Germinal center (tissue), 1 donor: Measurements from ENCODE around the gene DCAF8.
"Not testable (repeated sequence)": the region's sequence is repeated elsewhere in the genome, so short reads cannot be mapped to it uniquely, and the experiment has no call there.

Experiments
- DNase-seq: peaks from one replicate; pipeline ENCODE4 v3.0.0; 2012; ENCODE audit warnings: mixed read lengths, low spot score

Gene DCAF8

GRCh38 chr1:160261893-160262794 is at the start of gene DCAF8:
TSS of gene DCAF8 (minus strand) at chr1:160262549. CDS start at chr1:160244008, 18,541 bp downstream.
- peak; percentile 94 for DNase-seq

- no peak for DNase-seq
These were observed 47.2 kb upstream of the DCAF8 start for GRCh38 chr1:160309571-160309970.

GRCh38 chr1:160309185-160309557 is 46.8 kb upstream of the DCAF8 start:
- no peak for DNase-seq

- DNase-seq = no peak
These were observed 46.3 kb upstream of the DCAF8 start for GRCh38 chr1:160308451-160309184.

- DNase-seq = peak; percentile 46
These were observed 44.9 kb upstream of the DCAF8 start for GRCh38 chr1:160307118-160307791.

- no peak for DNase-seq
These were observed 37.8 kb upstream of the DCAF8 start for GRCh38 chr1:160300173-160300572.

GRCh38 chr1:160296036-160296435 is 33.7 kb upstream of the DCAF8 start:
- no peak for DNase-seq

- no peak for DNase-seq
These were observed 30.9 kb upstream of the DCAF8 start for GRCh38 chr1:160293020-160293968.

- peak; percentile 72 for DNase-seq
These were observed 29.2 kb upstream of the DCAF8 start for GRCh38 chr1:160291248-160292220.

GRCh38 chr1:160287769-160288168 is 25.4 kb upstream of the DCAF8 start:
- not testable (repeated sequence) for DNase-seq

GRCh38 chr1:160285506-160285905 is 23.2 kb upstream of the DCAF8 start:
- no peak for DNase-seq

GRCh38 chr1:160284782-160285344 is 22.5 kb upstream of the DCAF8 start, which contains the start of gene PEX19:
TSS of gene PEX19 (minus strand) at chr1:160285133. CDS start at chr1:160285124, 9 bp downstream.
- DNase-seq = peak; percentile 98

GRCh38 chr1:160284220-160284781 is 22.0 kb upstream of the DCAF8 start:
- peak; percentile 21 for DNase-seq

GRCh38 chr1:160282807-160283206 is 20.5 kb upstream of the DCAF8 start:
- DNase-seq = no peak

GRCh38 chr1:160277987-160278386 is 15.6 kb upstream of the DCAF8 start:
- no peak for DNase-seq

GRCh38 chr1:160277330-160277729 is 15.0 kb upstream of the DCAF8 start:
- DNase-seq = no peak

- no peak for DNase-seq
These were observed 8.7 kb upstream of the DCAF8 start for GRCh38 chr1:160271025-160271424.

- no peak for DNase-seq
These were observed 5.1 kb upstream of the DCAF8 start for GRCh38 chr1:160267284-160267991.
